Small intestine (tissue), 7 donors: ENCODE measurements around the gene OPHN1. TPM values are rescaled to one million over a fixed set of nuclear protein-coding genes. Genes with fewer than 3 reads are reported as not detected.

Experiments used
- DNase-seq, 2 donors: peaks; one replicate each; pipeline versions ENCODE4 v3.0.0 to v3.0.0-alpha.2; 2013
- FAIRE-seq: peaks from 2 replicates; lab custom pipeline; 2012; peaks lifted over from hg19 to GRCh38; lab: Jason Lieb, UNC
- H3K27ac ChIP-seq, 3 donors: one replicate each; pipeline ENCODE4 v1.5.1; 2013; ENCODE audit warnings: low read length in 2 of 3, mild to moderate bottlenecking in 2 of 3, control low read depth in 1 of 3, inconsistent platforms in 1 of 3, low read depth in 1 of 3, moderate library complexity in 1 of 3
- H3K27me3 ChIP-seq, 3 donors: one replicate each; pipeline ENCODE4 v1.6.1; 2013; ENCODE audit warnings: low read length in 3 of 3, inconsistent platforms in 1 of 3; ENCODE audit not compliant: control insufficient read depth in 3 of 3, insufficient read depth in 3 of 3
- H3K36me3 ChIP-seq, 3 donors: one replicate each; pipeline ENCODE4 v1.6.1; 2013; ENCODE audit warnings: low read length in 3 of 3, inconsistent platforms in 1 of 3, low read depth in 1 of 3, mild to moderate bottlenecking in 1 of 3, moderate library complexity in 1 of 3; ENCODE audit not compliant: control insufficient read depth in 3 of 3, insufficient read depth in 2 of 3
- H3K4me1 ChIP-seq, 3 donors: one replicate each; pipeline ENCODE4 v1.6.1; 2013; ENCODE audit warnings: low read length in 2 of 3, inconsistent platforms in 1 of 3, low read depth in 1 of 3, mild to moderate bottlenecking in 1 of 3, moderate library complexity in 1 of 3; ENCODE audit not compliant: control insufficient read depth in 3 of 3, insufficient read depth in 2 of 3
- H3K4me3 ChIP-seq, 3 donors: one replicate each; pipeline ENCODE4 v1.5.1; 2013; ENCODE audit warnings: low read length in 3 of 3, control low read depth in 1 of 3, inconsistent platforms in 1 of 3, low read depth in 1 of 3, mild to moderate bottlenecking in 1 of 3, moderate library complexity in 1 of 3
- H3K9me3 ChIP-seq, 2 donors: one replicate each; pipeline ENCODE4 v1.6.1; 2013; ENCODE audit warnings: low read depth in 1 of 2, low read length in 1 of 2; ENCODE audit not compliant: control insufficient read depth in 2 of 2, insufficient read depth in 1 of 2
- WGBS, 3 donors: extraction: QIAGEN DNeasy Blood & Tissue Kit; methylation state at CpG; one replicate each; pipeline ENCODE4 v1.1.7; 2013; 5-methylcytosine and 5-hydroxymethylcytosine counted together
- polyA plus RNA-seq, 4 donors: library from polyadenylated mRNA; stranded (reverse) in 3 of 4; unstranded in 1 of 4; fragments of 200-250 nt in 3 of 4; fragments of 120-200 nt in 1 of 4; gene quantifications; one replicate each; pipeline versions ENCODE4 v1.2.1 to v1.2.3, GENCODE V29; 2013
- donor health status: healthy with polysubstance abuse.
- donor health status: control.
- donor health status: control.
- donor health status: Bipolar disorder and iron deficiency.
- donor health status: healthy.

Gene OPHN1
- polyA plus RNA-seq, 4 donors: 0.89 to 6.3 (median 3.0) TPM

- Histone ChIP-seq H3K4me1 (no peaks in the 10 kb centered on the region), H3K4me3 (no peak overlapping the region), H3K27me3 (no peaks in the 10 kb centered on the region), H3K9me3 (no peaks in the 10 kb centered on the region), H3K27ac (no peak overlapping the region), H3K36me3 (no peaks in the 10 kb centered on the region)
- WGBS, 3 donors: 69 to 93% (median 76%) methylated on average over 2 of the region's 2 CpGs
- FAIRE-seq (no peak), DNase-seq (no peak)
Measured at GRCh38 chrX:68249903-68250302, 183.4 kb downstream of the OPHN1 start.

- Histone ChIP-seq H3K9me3 (no peaks in the 10 kb centered on the region), H3K27me3 (no peaks in the 10 kb centered on the region), H3K27ac (peak overlapping the region in 1 of 3 donors; percentile 38), H3K4me1 (no peaks in the 10 kb centered on the region), H3K36me3 (no peaks in the 10 kb centered on the region), H3K4me3 (no peak overlapping the region)
- no peak for DNase-seq
- 54 to 85% (median 62%) methylated on average over 5 of the region's 5 CpGs for WGBS, 3 donors
- no peak for FAIRE-seq
Measured at GRCh38 chrX:68249401-68249831, 183.9 kb downstream of the OPHN1 start.

GRCh38 chrX:68238568-68238967, 194.7 kb downstream of the OPHN1 start:
- WGBS, 3 donors: 62 to 91% (median 89%) methylated on average over 7 of the region's 7 CpGs
- DNase-seq: no peak
- no peaks in the 10 kb centered on the region for H3K9me3 ChIP-seq
- no peaks in the 10 kb centered on the region for H3K27me3 ChIP-seq
- no peaks in the 10 kb centered on the region for H3K4me1 ChIP-seq
- no peak overlapping the region for H3K4me3 ChIP-seq
- H3K36me3 ChIP-seq: no peaks in the 10 kb centered on the region
- H3K27ac ChIP-seq: no peak overlapping the region
- no peak for FAIRE-seq

GRCh38 chrX:68234171-68234910, 199.0 kb downstream of the OPHN1 start:
- Histone ChIP-seq H3K36me3 (no peaks in the 10 kb centered on the region), H3K4me3 (no peak overlapping the region), H3K9me3 (no peaks in the 10 kb centered on the region), H3K27ac (no peak overlapping the region), H3K4me1 (no peaks in the 10 kb centered on the region), H3K27me3 (no peaks in the 10 kb centered on the region)
- FAIRE-seq (no peak), DNase-seq (no peak)
- WGBS, 3 donors: 71 to 92% (median 82%) methylated on average over 6 of the region's 6 CpGs

- WGBS, 3 donors: 79 to 87% (median 82%) methylated on average over 5 of the region's 5 CpGs
- Histone ChIP-seq H3K4me1 (no peaks in the 10 kb centered on the region), H3K27me3 (no peaks in the 10 kb centered on the region), H3K9me3 (no peaks in the 10 kb centered on the region), H3K27ac (no peak overlapping the region), H3K4me3 (no peak overlapping the region), H3K36me3 (no peaks in the 10 kb centered on the region)
- no peak for DNase-seq
- FAIRE-seq: no peak
Measured at GRCh38 chrX:68232206-68232605, 201.1 kb downstream of the OPHN1 start.

GRCh38 chrX:68209008-68209407, 224.3 kb downstream of the OPHN1 start:
- DNase-seq (peak in 1 of 2 donors; percentile 6), FAIRE-seq (no peak)
- H3K27ac ChIP-seq: no peak overlapping the region
- peaks cover 0 to 2% (median 0%) of the 10 kb centered on the region in 3 donors for H3K36me3 ChIP-seq
- H3K27me3 ChIP-seq: no peaks in the 10 kb centered on the region
- no peak overlapping the region for H3K4me3 ChIP-seq
- no peaks in the 10 kb centered on the region for H3K9me3 ChIP-seq
- H3K4me1 ChIP-seq: no peaks in the 10 kb centered on the region
- 27 to 76% (median 48%) methylated on average over 1 of the region's 1 CpG for WGBS, 3 donors

- H3K27me3 ChIP-seq: no peaks in the 10 kb centered on the region
- WGBS, 3 donors: 79 to 89% (median 86%) methylated on average over 1 of the region's 1 CpG
- H3K36me3 ChIP-seq: peaks cover 0 to 5% (median 0%) of the 10 kb centered on the region in 3 donors
- FAIRE-seq: no peak
- H3K9me3 ChIP-seq: no peaks in the 10 kb centered on the region
- no peak overlapping the region for H3K27ac ChIP-seq
- H3K4me3 ChIP-seq: no peak overlapping the region
- DNase-seq: no peak
- no peaks in the 10 kb centered on the region for H3K4me1 ChIP-seq
Measured at GRCh38 chrX:68204521-68205038, 228.7 kb downstream of the OPHN1 start.

- no peaks in the 10 kb centered on the region for H3K27me3 ChIP-seq
- no peaks in the 10 kb centered on the region for H3K4me1 ChIP-seq
- DNase-seq: no peak
- H3K36me3 ChIP-seq: peaks cover 0 to 3% (median 0%) of the 10 kb centered on the region in 3 donors
- H3K4me3 ChIP-seq: no peak overlapping the region
- 88 to 95% (median 89%) methylated on average over 2 of the region's 2 CpGs for WGBS, 3 donors
- no peaks in the 10 kb centered on the region for H3K9me3 ChIP-seq
- H3K27ac ChIP-seq: no peak overlapping the region
- no peak for FAIRE-seq
Measured at GRCh38 chrX:68203646-68204045, 229.6 kb downstream of the OPHN1 start.
